Measurements from ENCODE around the gene CLUH. TPM values are rescaled to one million over a fixed set of nuclear protein-coding genes. Genes with fewer than 3 reads are reported as not detected.
A peak's percentile ranks its signal among the peaks of the same experiment; 100 is the strongest.

CLUH gene
- polyA plus RNA-seq, 2 of the 4 experiments (the other 2 are of a cell fraction): 23.6 to 93.1 TPM

DNA sequence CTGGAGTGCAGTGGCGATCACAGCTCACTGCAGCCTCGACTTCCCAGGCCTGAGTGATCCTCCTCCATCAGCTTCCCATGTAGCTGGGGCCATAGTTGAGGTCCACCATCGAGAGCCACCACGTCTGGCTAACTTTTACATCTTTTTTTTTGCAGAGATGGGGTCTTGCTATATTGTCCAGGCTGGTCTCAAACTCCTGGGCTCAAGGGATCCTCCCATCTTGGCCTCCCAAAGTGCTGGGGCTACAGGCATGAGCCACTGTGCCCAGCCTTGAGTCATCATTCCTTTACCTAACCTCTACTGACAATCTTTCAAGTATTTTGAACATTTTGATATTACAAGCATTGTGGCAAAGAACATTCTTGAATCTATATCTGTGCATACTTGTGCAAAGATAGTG is 47.3 kb upstream of the CLUH start:
- Histone ChIP-seq H3K4me3 (no peak overlapping the region), H3K9me3 (no peaks in the 10 kb centered on the region), H3K4me2 (no peak overlapping the region), H3K4me1 (peaks cover 11% of the 10 kb centered on the region; the same call in 2 of the 3 replicates), H3K27ac (no peak overlapping the region)
- ChIA-PET POLR2A (no interaction called here), CTCF (interaction anchor here (0.6 to 1.8 kb wide), 6 partner anchors 9 to 90 kb away, joined by 3 to 11 read pairs (median 3); partner anchors contain the start of gene CCDC92B)
- ATAC-seq (no peak), FAIRE-seq (no peak), DNase-seq (ENCODE audit: low read depth in 1 of 2, low spot score in 1 of 2) (no peak)
- no peak for TF ChIP-seq FOXS1 (CRISPR knock-in tag; IDR thresholded peaks at IDR 0.05)
- TF ChIP-seq, protein P1, sequence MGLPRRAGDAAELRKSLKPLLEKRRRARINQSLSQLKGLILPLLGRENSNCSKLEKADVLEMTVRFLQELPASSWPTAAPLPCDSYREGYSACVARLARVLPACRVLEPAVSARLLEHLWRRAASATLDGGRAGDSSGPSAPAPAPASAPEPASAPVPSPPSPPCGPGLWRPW (IDR thresholded peaks at IDR 0.05): no peak
- no peak for TF ChIP-seq JUN (IDR thresholded peaks at IDR 0.05)
- TF ChIP-seq, protein P2, sequence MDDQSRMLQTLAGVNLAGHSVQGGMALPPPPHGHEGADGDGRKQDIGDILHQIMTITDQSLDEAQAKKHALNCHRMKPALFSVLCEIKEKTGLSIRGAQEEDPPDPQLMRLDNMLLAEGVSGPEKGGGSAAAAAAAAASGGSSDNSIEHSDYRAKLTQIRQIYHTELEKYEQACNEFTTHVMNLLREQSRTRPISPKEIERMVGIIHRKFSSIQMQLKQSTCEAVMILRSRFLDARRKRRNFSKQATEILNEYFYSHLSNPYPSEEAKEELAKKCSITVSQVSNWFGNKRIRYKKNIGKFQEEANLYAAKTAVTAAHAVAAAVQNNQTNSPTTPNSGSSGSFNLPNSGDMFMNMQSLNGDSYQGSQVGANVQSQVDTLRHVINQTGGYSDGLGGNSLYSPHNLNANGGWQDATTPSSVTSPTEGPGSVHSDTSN (IDR thresholded peaks at IDR 0.05): no peak
- TF ChIP-seq, protein P3, sequence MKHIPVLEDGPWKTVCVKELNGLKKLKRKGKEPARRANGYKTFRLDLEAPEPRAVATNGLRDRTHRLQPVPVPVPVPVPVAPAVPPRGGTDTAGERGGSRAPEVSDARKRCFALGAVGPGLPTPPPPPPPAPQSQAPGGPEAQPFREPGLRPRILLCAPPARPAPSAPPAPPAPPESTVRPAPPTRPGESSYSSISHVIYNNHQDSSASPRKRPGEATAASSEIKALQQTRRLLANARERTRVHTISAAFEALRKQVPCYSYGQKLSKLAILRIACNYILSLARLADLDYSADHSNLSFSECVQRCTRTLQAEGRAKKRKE (CRISPR knock-in tag; IDR thresholded peaks at IDR 0.05; ENCODE audit: low read depth): no peak
- TF ChIP-seq PHF8 (IDR thresholded peaks at IDR 0.05; ENCODE audit: borderline replicate concordance, low read depth): no peak
- TF ChIP-seq, protein P4, sequence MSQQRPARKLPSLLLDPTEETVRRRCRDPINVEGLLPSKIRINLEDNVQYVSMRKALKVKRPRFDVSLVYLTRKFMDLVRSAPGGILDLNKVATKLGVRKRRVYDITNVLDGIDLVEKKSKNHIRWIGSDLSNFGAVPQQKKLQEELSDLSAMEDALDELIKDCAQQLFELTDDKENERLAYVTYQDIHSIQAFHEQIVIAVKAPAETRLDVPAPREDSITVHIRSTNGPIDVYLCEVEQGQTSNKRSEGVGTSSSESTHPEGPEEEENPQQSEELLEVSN (IDR thresholded peaks at IDR 0.05; ENCODE audit: borderline replicate concordance, low read depth): no peak
- TF ChIP-seq RFX5 (IDR thresholded peaks at IDR 0.05): no peak
- TF ChIP-seq POLR2AphosphoS2 (conservative IDR thresholded peaks at IDR 0.05; ENCODE audit: low read length): no peak
- TF ChIP-seq, protein P5, sequence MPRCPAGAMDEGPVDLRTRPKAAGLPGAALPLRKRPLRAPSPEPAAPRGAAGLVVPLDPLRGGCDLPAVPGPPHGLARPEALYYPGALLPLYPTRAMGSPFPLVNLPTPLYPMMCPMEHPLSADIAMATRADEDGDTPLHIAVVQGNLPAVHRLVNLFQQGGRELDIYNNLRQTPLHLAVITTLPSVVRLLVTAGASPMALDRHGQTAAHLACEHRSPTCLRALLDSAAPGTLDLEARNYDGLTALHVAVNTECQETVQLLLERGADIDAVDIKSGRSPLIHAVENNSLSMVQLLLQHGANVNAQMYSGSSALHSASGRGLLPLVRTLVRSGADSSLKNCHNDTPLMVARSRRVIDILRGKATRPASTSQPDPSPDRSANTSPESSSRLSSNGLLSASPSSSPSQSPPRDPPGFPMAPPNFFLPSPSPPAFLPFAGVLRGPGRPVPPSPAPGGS (IDR thresholded peaks at IDR 0.05): no peak
- no peak for TF ChIP-seq KDM5A (IDR thresholded peaks at IDR 0.05)
- no peak for TF ChIP-seq HOXA7 (CRISPR knock-in tag; IDR thresholded peaks at IDR 0.05)
- WGBS (ENCODE audit: missing lambda C conversion rate): 38% methylated on average over 4 of the region's 4 CpGs

DNA sequence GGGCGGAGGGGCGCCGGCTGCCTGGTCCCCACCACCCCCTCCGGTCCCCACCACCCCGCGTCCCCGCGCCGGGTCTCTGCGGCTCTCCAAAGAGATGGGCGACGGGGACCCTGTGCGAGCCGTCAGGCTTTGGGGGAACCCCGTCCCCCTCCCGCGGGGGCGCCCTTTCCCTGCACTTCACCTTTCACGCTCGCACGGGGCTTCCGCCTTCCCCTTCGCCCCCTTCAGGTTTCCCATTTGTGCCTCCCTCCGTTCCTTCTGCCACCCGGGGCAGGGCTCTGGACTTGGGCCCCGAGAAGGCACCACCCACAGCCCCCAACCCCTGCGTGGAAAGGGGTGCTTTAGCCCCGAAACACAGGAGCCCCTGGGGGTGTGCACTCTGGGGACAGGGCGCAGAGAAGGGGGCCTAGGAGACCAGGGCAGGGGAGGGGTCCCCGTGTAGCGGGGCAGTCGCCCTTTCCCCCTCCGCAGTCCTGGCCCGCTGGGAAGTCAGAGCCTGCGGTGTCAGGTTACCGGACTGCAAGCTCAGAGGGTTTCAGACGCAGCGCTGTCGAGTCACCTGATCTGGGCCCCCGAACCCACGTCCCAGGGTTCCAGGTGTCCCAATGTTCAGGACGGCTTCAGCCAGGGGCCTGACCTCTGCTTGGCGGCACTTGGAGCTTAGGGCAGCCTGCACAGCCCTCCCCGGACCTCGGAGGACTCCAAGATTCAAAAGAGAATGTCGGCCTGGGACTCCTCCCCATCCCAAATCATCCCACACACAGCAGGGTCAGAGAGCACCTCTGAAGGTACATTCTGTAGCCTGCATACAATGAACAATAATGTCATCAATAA is 44.5 kb upstream of the CLUH start:
- no peak for FAIRE-seq
- Histone ChIP-seq H3K9me3 (no peaks in the 10 kb centered on the region), H3K4me2 (peak overlapping the region; percentile 91), H3K4me1 (peaks cover 11% of the 10 kb centered on the region; the same call in 2 of the 3 replicates), H3K27ac (peak overlapping the region; percentile 30 to 67; a peak in 4 of 6 replicates), H3K4me3 (peak overlapping the region; percentile 56)
- peak; percentile 68 to 71 for ATAC-seq
- CTCF ChIA-PET: interaction anchor here (1.3 to 1.8 kb wide), 4 partner anchors 30 to 72 kb away, joined by 3 to 5 read pairs (median 4); no protein-coding TSS in a partner anchor
- POLR2A ChIA-PET: interaction anchor here (1.0 kb wide), 1 partner anchor 30 kb away, joined by 3 read pairs; no protein-coding TSS in a partner anchor
- 9% methylated on average over 33 of the region's 46 CpGs for WGBS (ENCODE audit: missing lambda C conversion rate)
- no peak for DNase-seq (ENCODE audit: low read depth in 1 of 2, low spot score in 1 of 2)
- TF ChIP-seq, protein P6, sequence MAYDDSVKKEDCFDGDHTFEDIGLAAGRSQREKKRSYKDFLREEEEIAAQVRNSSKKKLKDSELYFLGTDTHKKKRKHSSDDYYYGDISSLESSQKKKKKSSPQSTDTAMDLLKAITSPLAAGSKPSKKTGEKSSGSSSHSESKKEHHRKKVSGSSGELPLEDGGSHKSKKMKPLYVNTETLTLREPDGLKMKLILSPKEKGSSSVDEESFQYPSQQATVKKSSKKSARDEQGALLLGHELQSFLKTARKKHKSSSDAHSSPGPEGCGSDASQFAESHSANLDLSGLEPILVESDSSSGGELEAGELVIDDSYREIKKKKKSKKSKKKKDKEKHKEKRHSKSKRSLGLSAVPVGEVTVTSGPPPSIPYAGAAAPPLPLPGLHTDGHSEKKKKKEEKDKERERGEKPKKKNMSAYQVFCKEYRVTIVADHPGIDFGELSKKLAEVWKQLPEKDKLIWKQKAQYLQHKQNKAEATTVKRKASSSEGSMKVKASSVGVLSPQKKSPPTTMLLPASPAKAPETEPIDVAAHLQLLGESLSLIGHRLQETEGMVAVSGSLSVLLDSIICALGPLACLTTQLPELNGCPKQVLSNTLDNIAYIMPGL (CRISPR knock-in tag; IDR thresholded peaks at IDR 0.05; ENCODE audit: borderline replicate concordance): no peak
- TF ChIP-seq ZFP36 (IDR thresholded peaks at IDR 0.05; ENCODE audit: borderline replicate concordance, partially characterized antibody): no peak
- TF ChIP-seq FOSL2 (IDR thresholded peaks at IDR 0.05): no peak
- no peak for TF ChIP-seq FOSL2 (CRISPR knock-in tag; IDR thresholded peaks at IDR 0.05)
- no peak for TF ChIP-seq HOXB5 (CRISPR knock-in tag; IDR thresholded peaks at IDR 0.05)
- TF ChIP-seq CHD4 (IDR thresholded peaks at IDR 0.05; ENCODE audit: borderline replicate concordance): no peak
- no peak for TF ChIP-seq NPAS2 (CRISPR knock-in tag; IDR thresholded peaks at IDR 0.05; ENCODE audit: borderline replicate concordance)
- no peak for TF ChIP-seq JUNB (IDR thresholded peaks at IDR 0.05)
- no peak for TF ChIP-seq MYC (IDR thresholded peaks at IDR 0.05; ENCODE audit: borderline replicate concordance, low read length)
- TF ChIP-seq EHF (CRISPR knock-in tag; IDR thresholded peaks at IDR 0.05): no peak
- no peak for TF ChIP-seq SMC3 (IDR thresholded peaks at IDR 0.05)
- TF ChIP-seq CEBPB (IDR thresholded peaks at IDR 0.05): no peak
- TF ChIP-seq, protein P7, sequence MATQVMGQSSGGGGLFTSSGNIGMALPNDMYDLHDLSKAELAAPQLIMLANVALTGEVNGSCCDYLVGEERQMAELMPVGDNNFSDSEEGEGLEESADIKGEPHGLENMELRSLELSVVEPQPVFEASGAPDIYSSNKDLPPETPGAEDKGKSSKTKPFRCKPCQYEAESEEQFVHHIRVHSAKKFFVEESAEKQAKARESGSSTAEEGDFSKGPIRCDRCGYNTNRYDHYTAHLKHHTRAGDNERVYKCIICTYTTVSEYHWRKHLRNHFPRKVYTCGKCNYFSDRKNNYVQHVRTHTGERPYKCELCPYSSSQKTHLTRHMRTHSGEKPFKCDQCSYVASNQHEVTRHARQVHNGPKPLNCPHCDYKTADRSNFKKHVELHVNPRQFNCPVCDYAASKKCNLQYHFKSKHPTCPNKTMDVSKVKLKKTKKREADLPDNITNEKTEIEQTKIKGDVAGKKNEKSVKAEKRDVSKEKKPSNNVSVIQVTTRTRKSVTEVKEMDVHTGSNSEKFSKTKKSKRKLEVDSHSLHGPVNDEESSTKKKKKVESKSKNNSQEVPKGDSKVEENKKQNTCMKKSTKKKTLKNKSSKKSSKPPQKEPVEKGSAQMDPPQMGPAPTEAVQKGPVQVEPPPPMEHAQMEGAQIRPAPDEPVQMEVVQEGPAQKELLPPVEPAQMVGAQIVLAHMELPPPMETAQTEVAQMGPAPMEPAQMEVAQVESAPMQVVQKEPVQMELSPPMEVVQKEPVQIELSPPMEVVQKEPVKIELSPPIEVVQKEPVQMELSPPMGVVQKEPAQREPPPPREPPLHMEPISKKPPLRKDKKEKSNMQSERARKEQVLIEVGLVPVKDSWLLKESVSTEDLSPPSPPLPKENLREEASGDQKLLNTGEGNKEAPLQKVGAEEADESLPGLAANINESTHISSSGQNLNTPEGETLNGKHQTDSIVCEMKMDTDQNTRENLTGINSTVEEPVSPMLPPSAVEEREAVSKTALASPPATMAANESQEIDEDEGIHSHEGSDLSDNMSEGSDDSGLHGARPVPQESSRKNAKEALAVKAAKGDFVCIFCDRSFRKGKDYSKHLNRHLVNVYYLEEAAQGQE (IDR thresholded peaks at IDR 0.05): no peak
- TF ChIP-seq HEYL (CRISPR knock-in tag; IDR thresholded peaks at IDR 0.05): no peak
- no peak for TF ChIP-seq TP53 (CRISPR knock-in tag; IDR thresholded peaks at IDR 0.05)

All from A549 (cell line).